ENCODE data around the gene VGLL2.

VGLL2 gene

DNA sequence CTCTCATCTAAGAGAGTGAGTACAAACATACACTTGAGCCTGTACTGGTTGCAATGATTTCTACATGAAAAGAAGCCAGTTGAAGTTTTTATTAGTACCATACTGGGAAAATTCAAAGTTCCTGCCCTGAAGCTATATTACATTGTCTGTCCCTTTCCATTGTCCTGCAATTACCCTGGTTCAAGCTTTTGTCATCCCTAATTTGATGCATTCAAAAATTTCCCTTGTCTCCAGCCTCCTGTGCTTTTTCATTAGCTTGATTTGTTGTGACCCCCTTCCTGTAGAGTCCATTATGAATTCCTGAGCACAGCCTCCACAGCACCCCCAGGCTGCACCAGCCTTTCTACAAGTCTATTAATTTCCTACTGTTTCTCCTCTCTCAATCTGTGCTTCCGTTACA is 46.4 kb downstream of the VGLL2 start:
- DNase-seq (ENCODE audit: low spot score) (no peak), FAIRE-seq (no peak)

DNA sequence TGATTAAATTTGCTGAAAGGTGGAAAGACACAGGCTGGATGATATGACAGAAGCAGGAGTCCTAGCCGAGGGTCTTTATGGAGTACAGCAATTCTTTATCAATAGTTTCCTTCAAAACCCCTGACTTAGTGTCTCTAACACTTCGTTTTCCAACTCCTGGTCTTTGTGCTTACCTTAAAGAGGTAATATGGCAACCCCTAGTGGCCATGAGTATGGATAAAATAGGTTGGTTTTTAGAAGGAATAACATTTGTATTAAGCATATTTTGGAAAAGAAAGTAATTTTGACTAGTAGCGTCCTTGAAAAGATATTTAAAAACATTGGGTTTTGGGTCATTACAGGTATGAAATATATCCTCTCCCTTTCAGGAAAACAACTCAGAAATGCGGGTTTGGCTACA is 51.9 kb downstream of the VGLL2 start:
- FAIRE-seq = no peak
- DNase-seq (ENCODE audit: low spot score) = peak; percentile 21
